GM12892 (cell line): ENCODE data around the gene OR6K6.

Experiments used
- POLR2A ChIP-seq: IDR thresholded peaks from 2 replicates; pipeline ENCODE4 v1.6.1; 2011; ENCODE audit warnings: low read depth, low read length, control low read depth
- POLR2AphosphoS5 ChIP-seq: IDR thresholded peaks from 2 replicates; pipeline ENCODE4 v1.6.1; 2011; ENCODE audit warnings: low read depth, low read length, control low read depth

GRCh38 chr1:158728510-158729225 is 25.9 kb upstream of the OR6K6 start:
- TF ChIP-seq POLR2A (no peak), POLR2AphosphoS5 (no peak)
